GM18868 (cell line): Measurements from ENCODE around the gene PRODH.
"Not testable (repeated sequence)": the region's sequence is repeated elsewhere in the genome, so short reads cannot be mapped to it uniquely, and the experiment has no call there.

Experiments used
- ATAC-seq: cut with Tn5 transposase; IDR thresholded peaks from one replicate; pipeline ENCODE4 v1.9.1; 2021; ENCODE audit warnings: mild to moderate bottlenecking, moderate library complexity; ENCODE audit not compliant: unreplicated experiment

Gene PRODH

GRCh38 chr22:18968011-18968749 lies 32.1 kb upstream of the PRODH start:
- no peak for ATAC-seq

GRCh38 chr22:18967391-18968010 lies 31.4 kb upstream of the PRODH start:
- not testable (repeated sequence) for ATAC-seq

- no peak for ATAC-seq
Observed at GRCh38 chr22:18966748-18967147, 30.7 kb upstream of the PRODH start.

- ATAC-seq, result no peak
Observed at GRCh38 chr22:18965526-18966421, 29.7 kb upstream of the PRODH start.

GRCh38 chr22:18964501-18965265 lies 28.6 kb upstream of the PRODH start:
- not testable (repeated sequence) for ATAC-seq

- not testable (repeated sequence) for ATAC-seq
Observed at GRCh38 chr22:18964051-18964450, 28.0 kb upstream of the PRODH start.

GRCh38 chr22:18962308-18962635 lies 26.2 kb upstream of the PRODH start:
- ATAC-seq, result no peak

- not testable (repeated sequence) for ATAC-seq
Observed at GRCh38 chr22:18961632-18962307, 25.7 kb upstream of the PRODH start.

GRCh38 chr22:18961201-18961600 lies 25.1 kb upstream of the PRODH start:
- ATAC-seq, result not testable (repeated sequence)

- ATAC-seq, result not testable (repeated sequence)
Observed at GRCh38 chr22:18960166-18960820, 24.2 kb upstream of the PRODH start.

- not testable (repeated sequence) for ATAC-seq
Observed at GRCh38 chr22:18959741-18960140, 23.6 kb upstream of the PRODH start.

GRCh38 chr22:18959266-18959665 lies 23.2 kb upstream of the PRODH start:
- ATAC-seq, result not testable (repeated sequence)

- ATAC-seq, result not testable (repeated sequence)
Observed at GRCh38 chr22:18958738-18959137, 22.6 kb upstream of the PRODH start.

- ATAC-seq, result not testable (repeated sequence)
Observed at GRCh38 chr22:18958321-18958705, 22.2 kb upstream of the PRODH start.

GRCh38 chr22:18957621-18958320 lies 21.7 kb upstream of the PRODH start:
- ATAC-seq, result not testable (repeated sequence)

GRCh38 chr22:18956956-18957355 lies 20.9 kb upstream of the PRODH start:
- not testable (repeated sequence) for ATAC-seq

GRCh38 chr22:18956121-18956895 lies 20.2 kb upstream of the PRODH start:
- not testable (repeated sequence) for ATAC-seq

- ATAC-seq, result no peak
Observed at GRCh38 chr22:18955696-18956095, 19.6 kb upstream of the PRODH start.
